ENCODE data around the gene AATK. TPM values are rescaled to one million over a fixed set of nuclear protein-coding genes. Genes with fewer than 3 reads are reported as not detected.

AATK gene
- polyA plus RNA-seq, 1 of the 3 experiments (the other 2 are of a cell fraction), result 0.51 TPM

DNA sequence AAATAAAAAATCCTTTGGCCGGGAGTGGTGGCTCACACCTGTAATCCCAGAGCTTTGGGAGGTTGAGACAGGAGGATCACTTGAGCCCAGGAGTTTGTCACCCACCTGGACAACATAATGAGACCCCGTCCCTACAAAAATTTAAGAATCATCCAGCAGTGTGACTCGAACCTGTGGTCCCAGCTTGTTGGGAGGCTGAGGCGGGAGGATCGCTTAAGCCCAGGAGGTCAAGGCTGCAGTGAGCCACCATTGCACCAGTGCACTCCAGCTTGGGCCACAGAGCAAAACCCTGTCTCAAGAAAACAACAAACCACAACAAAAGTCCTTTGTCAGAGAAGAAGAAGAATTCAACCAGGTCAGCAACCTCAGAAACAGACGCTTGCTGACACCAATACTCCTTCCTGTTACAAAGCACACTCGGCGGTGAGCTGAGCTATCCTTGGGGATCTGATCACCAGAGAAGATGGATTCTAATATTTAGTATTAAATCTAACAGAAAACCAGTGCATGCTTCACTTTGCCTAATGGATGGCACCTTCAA is 13.7 kb downstream of the AATK start (continued):
- TF ChIP-seq FOXJ3 (CRISPR knock-in tag; IDR thresholded peaks at IDR 0.05) (no peak), NRF1 (IDR thresholded peaks at IDR 0.05; ENCODE audit: low read depth, low read length) (no peak)

DNA sequence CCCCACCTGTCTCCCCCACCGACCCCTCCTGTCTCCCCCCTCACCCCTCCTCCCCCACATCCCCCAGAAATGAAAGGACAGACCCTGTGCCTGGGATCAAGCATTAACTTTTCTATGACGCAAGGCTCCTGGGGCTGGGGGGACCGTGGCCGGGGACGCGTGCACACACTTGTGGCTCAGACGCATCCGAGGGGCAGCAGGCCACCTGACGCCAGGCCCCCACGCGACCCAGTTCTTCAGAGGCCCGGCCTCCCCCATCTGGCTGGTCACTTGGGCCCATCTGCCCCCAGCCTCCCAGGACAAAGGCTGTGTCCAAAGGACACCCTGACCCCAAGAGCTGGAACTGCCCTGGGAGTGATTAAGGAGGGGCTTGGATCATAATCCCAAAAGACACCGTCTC is 14.7 kb downstream of the AATK start:
- DNase-seq, result peak; percentile 40
- Histone ChIP-seq H2AFZ (ENCODE audit: low read depth) (no peak overlapping the region), H3K9me3 (no peaks in the 10 kb centered on the region), H3K4me1 (ENCODE audit: control insufficient read depth in 1 of 2, insufficient read depth in 2 of 2, low read depth in 1 of 2, low read length in 1 of 2) (no peaks in the 10 kb centered on the region), H3K36me3 (replicated peaks in 1 of 2; ENCODE audit: control insufficient read depth in 1 of 2, insufficient read depth in 2 of 2, low read length in 1 of 2) (no peaks in the 10 kb centered on the region), H4K20me1 (ENCODE audit: insufficient read depth) (no peaks in the 10 kb centered on the region), H3K79me2 (ENCODE audit: insufficient read depth) (no peaks in the 10 kb centered on the region), H3K4me2 (no peak overlapping the region), H3K4me3 (ENCODE audit: low read depth in 2 of 2, low read length in 1 of 2) (no peak overlapping the region), H3K9me2 (no peaks in the 10 kb centered on the region), H3F3A (replicated peaks; ENCODE audit: insufficient read depth) (no peaks in the 10 kb centered on the region), H3K27me3 (ENCODE audit: insufficient read depth) (no peaks in the 10 kb centered on the region; the same call in 1 of the 2 replicates), H3K9ac (no peak overlapping the region), H3K27ac (ENCODE audit: low read depth in 2 of 2, low read length in 1 of 2) (no peak overlapping the region)
- TF ChIP-seq, protein P1, sequence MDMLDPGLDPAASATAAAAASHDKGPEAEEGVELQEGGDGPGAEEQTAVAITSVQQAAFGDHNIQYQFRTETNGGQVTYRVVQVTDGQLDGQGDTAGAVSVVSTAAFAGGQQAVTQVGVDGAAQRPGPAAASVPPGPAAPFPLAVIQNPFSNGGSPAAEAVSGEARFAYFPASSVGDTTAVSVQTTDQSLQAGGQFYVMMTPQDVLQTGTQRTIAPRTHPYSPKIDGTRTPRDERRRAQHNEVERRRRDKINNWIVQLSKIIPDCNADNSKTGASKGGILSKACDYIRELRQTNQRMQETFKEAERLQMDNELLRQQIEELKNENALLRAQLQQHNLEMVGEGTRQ (IDR thresholded peaks at IDR 0.05; ENCODE audit: borderline replicate concordance, low read depth, low read length), result no peak
- POLR2A ChIA-PET, result no interaction called here
- 95% methylated on average over 7 of the region's 13 CpGs for WGBS (ENCODE audit: low lambda C conversion rate)
- CTCF ChIA-PET, result interaction anchor here (6.8 kb wide), 1 partner anchor 8 kb away, joined by 61 read pairs; no protein-coding TSS in a partner anchor

DNA sequence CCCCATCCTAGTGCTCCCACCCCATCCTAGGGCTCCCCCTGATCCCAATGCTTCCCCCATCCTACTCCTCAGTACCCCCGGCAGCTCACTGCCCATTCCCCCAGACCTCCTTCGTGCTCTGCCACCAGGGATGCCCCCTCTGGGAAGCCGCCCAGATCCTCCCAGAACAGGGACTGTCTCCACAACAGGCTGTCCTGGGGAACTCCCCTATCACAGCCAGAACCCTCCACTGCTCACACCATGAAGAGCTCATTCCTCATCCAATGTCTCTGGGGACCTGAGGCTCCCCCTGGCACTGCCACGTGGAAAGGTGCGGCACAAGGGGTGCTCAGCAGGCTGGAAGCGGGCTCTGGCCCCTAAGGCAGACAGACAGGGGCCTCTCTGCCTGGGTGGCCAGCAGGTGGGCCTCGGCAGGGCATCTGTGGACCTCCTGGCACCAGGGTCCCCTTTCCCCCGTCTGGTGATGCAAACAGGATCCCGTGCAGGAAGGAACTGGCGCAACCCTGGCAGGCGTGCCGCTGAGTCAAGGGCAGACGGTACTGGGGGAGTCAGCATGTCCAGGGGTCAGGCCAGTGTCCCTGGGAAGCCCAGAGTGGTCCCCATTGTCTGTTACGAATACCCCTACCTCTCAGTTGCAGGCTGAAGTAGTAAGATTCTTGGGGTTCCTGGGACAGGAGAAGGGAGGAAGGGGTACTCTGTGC is 15.5 kb downstream of the AATK start:
- WGBS (ENCODE audit: low lambda C conversion rate), result 58% methylated on average over 14 of the region's 14 CpGs
- no peak overlapping the region for H3K9ac ChIP-seq
- no peak overlapping the region for H3K27ac ChIP-seq (ENCODE audit: low read depth in 2 of 2, low read length in 1 of 2)
- H3K9me3 ChIP-seq, result no peaks in the 10 kb centered on the region
- H3F3A ChIP-seq (replicated peaks; ENCODE audit: insufficient read depth), result no peaks in the 10 kb centered on the region
- no peaks in the 10 kb centered on the region for H3K9me2 ChIP-seq
- H3K27me3 ChIP-seq (ENCODE audit: insufficient read depth), result no peaks in the 10 kb centered on the region; the same call in 1 of the 2 replicates
- H4K20me1 ChIP-seq (ENCODE audit: insufficient read depth), result no peaks in the 10 kb centered on the region
- H3K36me3 ChIP-seq (replicated peaks in 1 of 2; ENCODE audit: control insufficient read depth in 1 of 2, insufficient read depth in 2 of 2, low read length in 1 of 2), result no peaks in the 10 kb centered on the region
- H3K4me2 ChIP-seq, result no peak overlapping the region
- no peak overlapping the region for H3K4me3 ChIP-seq (ENCODE audit: low read depth in 2 of 2, low read length in 1 of 2)
- CTCF ChIA-PET, result interaction anchor here (1.3 to 6.8 kb wide), 4 partner anchors 7 to 108 kb away, joined by 3 to 61 read pairs (median 5); no protein-coding TSS in a partner anchor
- TF ChIP-seq YY1 (IDR thresholded peaks at IDR 0.05; ENCODE audit: low read depth) (no peak), FOXJ3 (CRISPR knock-in tag; IDR thresholded peaks at IDR 0.05) (no peak), MEF2A (IDR thresholded peaks at IDR 0.05; ENCODE audit: borderline replicate concordance, low read depth) (no peak), JUND (IDR thresholded peaks at IDR 0.05) (no peak), NRF1 (IDR thresholded peaks at IDR 0.05; ENCODE audit: low read depth, low read length) (no peak), ELF1 (IDR thresholded peaks at IDR 0.05) (no peak), POLR2AphosphoS5 (IDR thresholded peaks at IDR 0.05; ENCODE audit: low read depth, low read length) (no peak), GABPA (IDR thresholded peaks at IDR 0.05; ENCODE audit: low read depth) (no peak), EZH2phosphoT487 (IDR thresholded peaks at IDR 0.05; ENCODE audit: borderline replicate concordance, low read depth) (no peak), RCOR1 (IDR thresholded peaks at IDR 0.05; ENCODE audit: low read length) (no peak), FOXM1 (IDR thresholded peaks at IDR 0.05; ENCODE audit: low read depth) (no peak)
- TF ChIP-seq, protein P2, sequence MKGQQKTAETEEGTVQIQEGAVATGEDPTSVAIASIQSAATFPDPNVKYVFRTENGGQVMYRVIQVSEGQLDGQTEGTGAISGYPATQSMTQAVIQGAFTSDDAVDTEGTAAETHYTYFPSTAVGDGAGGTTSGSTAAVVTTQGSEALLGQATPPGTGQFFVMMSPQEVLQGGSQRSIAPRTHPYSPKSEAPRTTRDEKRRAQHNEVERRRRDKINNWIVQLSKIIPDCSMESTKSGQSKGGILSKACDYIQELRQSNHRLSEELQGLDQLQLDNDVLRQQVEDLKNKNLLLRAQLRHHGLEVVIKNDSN (IDR thresholded peaks at IDR 0.05; ENCODE audit: borderline replicate concordance, low read depth), result no peak
- TF ChIP-seq, protein P3, sequence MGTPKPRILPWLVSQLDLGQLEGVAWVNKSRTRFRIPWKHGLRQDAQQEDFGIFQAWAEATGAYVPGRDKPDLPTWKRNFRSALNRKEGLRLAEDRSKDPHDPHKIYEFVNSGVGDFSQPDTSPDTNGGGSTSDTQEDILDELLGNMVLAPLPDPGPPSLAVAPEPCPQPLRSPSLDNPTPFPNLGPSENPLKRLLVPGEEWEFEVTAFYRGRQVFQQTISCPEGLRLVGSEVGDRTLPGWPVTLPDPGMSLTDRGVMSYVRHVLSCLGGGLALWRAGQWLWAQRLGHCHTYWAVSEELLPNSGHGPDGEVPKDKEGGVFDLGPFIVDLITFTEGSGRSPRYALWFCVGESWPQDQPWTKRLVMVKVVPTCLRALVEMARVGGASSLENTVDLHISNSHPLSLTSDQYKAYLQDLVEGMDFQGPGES (IDR thresholded peaks at IDR 0.05; ENCODE audit: low read depth, low read length), result no peak
- no peaks in the 10 kb centered on the region for H3K4me1 ChIP-seq (ENCODE audit: control insufficient read depth in 1 of 2, insufficient read depth in 2 of 2, low read depth in 1 of 2, low read length in 1 of 2)
- no peak overlapping the region for H2AFZ ChIP-seq (ENCODE audit: low read depth)
- POLR2A ChIA-PET, result no interaction called here
- H3K79me2 ChIP-seq (ENCODE audit: insufficient read depth), result no peaks in the 10 kb centered on the region
- DNase-seq, result no peak
